ENCODE measurements around the gene DDIT4.

GRCh38 chr10:72265508-72265907 lies 8.2 kb upstream of the DDIT4 start:
- no peak for TF ChIP-seq POLR2A (IDR thresholded peaks at IDR 0.05)
- TF ChIP-seq CTCF (IDR thresholded peaks at IDR 0.05) = no peak

All from lower leg skin (tissue), 3 donors.